Measurements from ENCODE around the gene PEG3. TPM values are rescaled to one million over a fixed set of nuclear protein-coding genes. Genes with fewer than 3 reads are reported as not detected.
A peak's percentile ranks its signal among the peaks of the same experiment; 100 is the strongest.
"Not testable (repeated sequence)": the region's sequence is repeated elsewhere in the genome, so short reads cannot be mapped to it uniquely, and the experiment has no call there.

Gene PEG3
- total and polyA plus RNA-seq, 5 donors, result 3.1 to 17.0 (median 12.8) TPM

GRCh38 chr19:56866538-56866937 is 26.0 kb upstream of the PEG3 start:
- intact Hi-C loops (cut with DNase I), result no loop called here
- no peak for ATAC-seq
- no peaks in the 10 kb centered on the region for H3K9me3 ChIP-seq (ENCODE audit: control insufficient read depth, low read length)
- no peaks in the 10 kb centered on the region for H3K4me1 ChIP-seq (ENCODE audit: control insufficient read depth, insufficient read depth, low read length)
- no peak for DNase-seq
- 22% methylated on average over 2 of the region's 2 CpGs for WGBS
- no peak overlapping the region for H3K4me3 ChIP-seq (ENCODE audit: low read length)
- H3K27ac ChIP-seq (ENCODE audit: low read length), result no peak overlapping the region
- H3K27me3 ChIP-seq (ENCODE audit: control insufficient read depth, insufficient read depth), result no peaks in the 10 kb centered on the region

- intact Hi-C loops (cut with DNase I), result no loop called here
- ATAC-seq (no peak), DNase-seq (no peak)
- Histone ChIP-seq H3K4me3 (ENCODE audit: low read length) (no peak overlapping the region), H3K4me1 (ENCODE audit: control insufficient read depth, insufficient read depth, low read length) (no peaks in the 10 kb centered on the region), H3K27me3 (ENCODE audit: control insufficient read depth, insufficient read depth) (no peaks in the 10 kb centered on the region), H3K9me3 (ENCODE audit: control insufficient read depth, low read length) (no peaks in the 10 kb centered on the region), H3K27ac (ENCODE audit: low read length) (no peak overlapping the region)
- 50% methylated on average over 50 of the region's 50 CpGs for WGBS
Observed at GRCh38 chr19:56864443-56865125, 24.1 kb upstream of the PEG3 start.

- Histone ChIP-seq H3K27ac (ENCODE audit: low read length) (no peak overlapping the region), H3K27me3 (ENCODE audit: control insufficient read depth, insufficient read depth) (no peaks in the 10 kb centered on the region), H3K4me1 (ENCODE audit: control insufficient read depth, insufficient read depth, low read length) (no peaks in the 10 kb centered on the region), H3K9me3 (ENCODE audit: control insufficient read depth, low read length) (no peaks in the 10 kb centered on the region), H3K4me3 (ENCODE audit: low read length) (no peak overlapping the region)
- DNase-seq, result no peak
- WGBS, result 85% methylated on average over 4 of the region's 4 CpGs
- no peak for ATAC-seq
- intact Hi-C loops (cut with DNase I), result no loop called here
Observed at GRCh38 chr19:56862741-56863140, 22.2 kb upstream of the PEG3 start.

- H3K27ac ChIP-seq (ENCODE audit: low read length); H3K4me3 ChIP-seq (ENCODE audit: low read length); H3K4me1 ChIP-seq (ENCODE audit: control insufficient read depth, insufficient read depth, low read length); H3K27me3 ChIP-seq (ENCODE audit: control insufficient read depth, insufficient read depth); ATAC-seq; intact Hi-C loops (cut with DNase I); H3K9me3 ChIP-seq (ENCODE audit: control insufficient read depth, low read length); DNase-seq: not testable (repeated sequence)
- WGBS, result 95% methylated on average over 10 of the region's 10 CpGs
Observed at GRCh38 chr19:56860409-56860808, 19.9 kb upstream of the PEG3 start.

- Histone ChIP-seq H3K27me3 (ENCODE audit: control insufficient read depth, insufficient read depth) (no peaks in the 10 kb centered on the region), H3K27ac (ENCODE audit: low read length) (no peak overlapping the region), H3K9me3 (ENCODE audit: control insufficient read depth, low read length) (no peaks in the 10 kb centered on the region), H3K4me3 (ENCODE audit: low read length) (no peak overlapping the region), H3K4me1 (ENCODE audit: control insufficient read depth, insufficient read depth, low read length) (no peaks in the 10 kb centered on the region)
- ATAC-seq (no peak), DNase-seq (no peak)
- intact Hi-C loops (cut with DNase I), result no loop called here
- WGBS, result 89% methylated on average over 4 of the region's 4 CpGs
Observed at GRCh38 chr19:56858026-56858425, 17.5 kb upstream of the PEG3 start.

GRCh38 chr19:56856822-56857221 is 16.3 kb upstream of the PEG3 start:
- DNase-seq (no peak), ATAC-seq (no peak)
- H3K9me3 ChIP-seq (ENCODE audit: control insufficient read depth, low read length), result no peaks in the 10 kb centered on the region
- intact Hi-C loops (cut with DNase I), result no loop called here
- WGBS, result 84% methylated on average over 3 of the region's 3 CpGs
- no peaks in the 10 kb centered on the region for H3K4me1 ChIP-seq (ENCODE audit: control insufficient read depth, insufficient read depth, low read length)
- no peaks in the 10 kb centered on the region for H3K27me3 ChIP-seq (ENCODE audit: control insufficient read depth, insufficient read depth)
- no peak overlapping the region for H3K27ac ChIP-seq (ENCODE audit: low read length)
- no peak overlapping the region for H3K4me3 ChIP-seq (ENCODE audit: low read length)

- ATAC-seq; H3K4me1 ChIP-seq (ENCODE audit: control insufficient read depth, insufficient read depth, low read length); H3K9me3 ChIP-seq (ENCODE audit: control insufficient read depth, low read length); H3K27me3 ChIP-seq (ENCODE audit: control insufficient read depth, insufficient read depth); intact Hi-C loops (cut with DNase I); H3K27ac ChIP-seq (ENCODE audit: low read length); H3K4me3 ChIP-seq (ENCODE audit: low read length); DNase-seq: not testable (repeated sequence)
- 92% methylated on average over 2 of the region's 2 CpGs for WGBS
Observed at GRCh38 chr19:56852361-56852760, 11.8 kb upstream of the PEG3 start.

- H3K4me3 ChIP-seq (ENCODE audit: low read length), result no peak overlapping the region
- DNase-seq, result no peak
- H3K4me1 ChIP-seq (ENCODE audit: control insufficient read depth, insufficient read depth, low read length), result no peaks in the 10 kb centered on the region
- ATAC-seq, result no peak
- intact Hi-C loops (cut with DNase I), result no loop called here
- no peak overlapping the region for H3K27ac ChIP-seq (ENCODE audit: low read length)
- WGBS, result 75% methylated on average over 4 of the region's 4 CpGs
- no peaks in the 10 kb centered on the region for H3K27me3 ChIP-seq (ENCODE audit: control insufficient read depth, insufficient read depth)
- H3K9me3 ChIP-seq (ENCODE audit: control insufficient read depth, low read length), result no peaks in the 10 kb centered on the region
Observed at GRCh38 chr19:56848166-56848565, 7.6 kb upstream of the PEG3 start.

GRCh38 chr19:56842412-56842811 is 1.9 kb upstream of the PEG3 start:
- no peaks in the 10 kb centered on the region for H3K9me3 ChIP-seq (ENCODE audit: control insufficient read depth, low read length)
- 90% methylated on average over 1 of the region's 1 CpG for WGBS
- H3K27ac ChIP-seq (ENCODE audit: low read length), result no peak overlapping the region

GRCh38 chr19:56841193-56841543 is 642 bp upstream of the PEG3 start:
- H3K4me3 ChIP-seq (ENCODE audit: low read length), result no peak overlapping the region
- intact Hi-C loops (cut with DNase I), result no loop called here
- no peaks in the 10 kb centered on the region for H3K27me3 ChIP-seq (ENCODE audit: control insufficient read depth, insufficient read depth)
- WGBS, result 44% methylated on average over 12 of the region's 12 CpGs
- ATAC-seq, result no peak
- H3K4me1 ChIP-seq (ENCODE audit: control insufficient read depth, insufficient read depth, low read length), result no peaks in the 10 kb centered on the region
- no peak for DNase-seq
- no peak overlapping the region for H3K27ac ChIP-seq (ENCODE audit: low read length)
- no peaks in the 10 kb centered on the region for H3K9me3 ChIP-seq (ENCODE audit: control insufficient read depth, low read length)

More at GRCh38 chr19:56842412-56842811, 1.9 kb upstream of the PEG3 start:
- Histone ChIP-seq H3K27me3 (ENCODE audit: control insufficient read depth, insufficient read depth) (no peaks in the 10 kb centered on the region), H3K4me3 (ENCODE audit: low read length) (no peak overlapping the region), H3K4me1 (ENCODE audit: control insufficient read depth, insufficient read depth, low read length) (no peaks in the 10 kb centered on the region)
- intact Hi-C loops (cut with DNase I), result no loop called here
- no peak for ATAC-seq
- DNase-seq, result no peak

- no peaks in the 10 kb centered on the region for H3K27me3 ChIP-seq (ENCODE audit: control insufficient read depth, insufficient read depth)
Observed at GRCh38 chr19:56839652-56840450, 675 bp downstream of the PEG3 start.

More at GRCh38 chr19:56839652-56840450, 675 bp downstream of the PEG3 start:
- no peaks in the 10 kb centered on the region for H3K4me1 ChIP-seq (ENCODE audit: control insufficient read depth, insufficient read depth, low read length)
- peak; percentile 76 to 80 for ATAC-seq
- DNase-seq, result peak; percentile 96 to 98 (median 97)
- peak overlapping the region; percentile 36 for H3K4me3 ChIP-seq (ENCODE audit: low read length)
- H3K9me3 ChIP-seq (ENCODE audit: control insufficient read depth, low read length), result no peaks in the 10 kb centered on the region
- 54% methylated on average over 48 of the region's 48 CpGs for WGBS
- intact Hi-C loops (cut with DNase I), result no loop called here
- H3K27ac ChIP-seq (ENCODE audit: low read length), result peak overlapping the region; percentile 39
